GM12864 (cell line): Measurements from ENCODE around the gene SUN3.
"Not testable (repeated sequence)": the region's sequence is repeated elsewhere in the genome, so short reads cannot be mapped to it uniquely, and the experiment has no call there.

Source experiments
- DNase-seq: peaks from one replicate; pipeline ENCODE4 v3.0.0-alpha.2; 2011; ENCODE audit warnings: low read depth
- H3K4me3 ChIP-seq: 2 replicates; pipeline ENCODE4 v1.5.1; 2011; ENCODE audit warnings: mild to moderate bottlenecking, low read depth, low read length, control low read depth
- TF ChIP-seq, protein P1 (sequence below): IDR thresholded peaks from 2 replicates; pipeline ENCODE4 v1.5.1; 2011; ENCODE audit warnings: low read depth, mild to moderate bottlenecking, moderate library complexity, low read length, control low read depth, inconsistent platforms; ENCODE audit errors: missing control alignments

Gene SUN3

DNA sequence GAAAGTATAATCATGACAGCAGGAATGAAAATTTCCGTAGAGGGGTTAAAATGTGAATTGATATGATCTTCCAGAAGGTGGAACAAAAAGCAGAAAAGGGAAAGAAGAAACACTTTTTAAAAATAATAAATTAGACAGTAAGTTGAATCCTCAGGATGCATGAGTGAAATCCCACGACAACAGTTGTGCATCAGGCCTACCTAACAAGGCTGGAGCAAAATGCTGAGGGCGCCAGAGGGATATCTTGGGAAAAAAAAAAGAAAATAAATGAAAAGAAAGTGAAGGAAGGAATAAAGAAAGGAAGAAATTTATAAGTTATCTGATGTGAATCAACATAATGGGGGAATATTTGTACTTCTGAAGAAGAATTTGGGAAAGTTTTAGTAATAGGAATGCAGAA lies 36.5 kb downstream of the SUN3 start:
- TF ChIP-seq, protein P1, sequence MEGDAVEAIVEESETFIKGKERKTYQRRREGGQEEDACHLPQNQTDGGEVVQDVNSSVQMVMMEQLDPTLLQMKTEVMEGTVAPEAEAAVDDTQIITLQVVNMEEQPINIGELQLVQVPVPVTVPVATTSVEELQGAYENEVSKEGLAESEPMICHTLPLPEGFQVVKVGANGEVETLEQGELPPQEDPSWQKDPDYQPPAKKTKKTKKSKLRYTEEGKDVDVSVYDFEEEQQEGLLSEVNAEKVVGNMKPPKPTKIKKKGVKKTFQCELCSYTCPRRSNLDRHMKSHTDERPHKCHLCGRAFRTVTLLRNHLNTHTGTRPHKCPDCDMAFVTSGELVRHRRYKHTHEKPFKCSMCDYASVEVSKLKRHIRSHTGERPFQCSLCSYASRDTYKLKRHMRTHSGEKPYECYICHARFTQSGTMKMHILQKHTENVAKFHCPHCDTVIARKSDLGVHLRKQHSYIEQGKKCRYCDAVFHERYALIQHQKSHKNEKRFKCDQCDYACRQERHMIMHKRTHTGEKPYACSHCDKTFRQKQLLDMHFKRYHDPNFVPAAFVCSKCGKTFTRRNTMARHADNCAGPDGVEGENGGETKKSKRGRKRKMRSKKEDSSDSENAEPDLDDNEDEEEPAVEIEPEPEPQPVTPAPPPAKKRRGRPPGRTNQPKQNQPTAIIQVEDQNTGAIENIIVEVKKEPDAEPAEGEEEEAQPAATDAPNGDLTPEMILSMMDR, result no peak
- no peak overlapping the region for H3K4me3 ChIP-seq
- no peak for DNase-seq

DNA sequence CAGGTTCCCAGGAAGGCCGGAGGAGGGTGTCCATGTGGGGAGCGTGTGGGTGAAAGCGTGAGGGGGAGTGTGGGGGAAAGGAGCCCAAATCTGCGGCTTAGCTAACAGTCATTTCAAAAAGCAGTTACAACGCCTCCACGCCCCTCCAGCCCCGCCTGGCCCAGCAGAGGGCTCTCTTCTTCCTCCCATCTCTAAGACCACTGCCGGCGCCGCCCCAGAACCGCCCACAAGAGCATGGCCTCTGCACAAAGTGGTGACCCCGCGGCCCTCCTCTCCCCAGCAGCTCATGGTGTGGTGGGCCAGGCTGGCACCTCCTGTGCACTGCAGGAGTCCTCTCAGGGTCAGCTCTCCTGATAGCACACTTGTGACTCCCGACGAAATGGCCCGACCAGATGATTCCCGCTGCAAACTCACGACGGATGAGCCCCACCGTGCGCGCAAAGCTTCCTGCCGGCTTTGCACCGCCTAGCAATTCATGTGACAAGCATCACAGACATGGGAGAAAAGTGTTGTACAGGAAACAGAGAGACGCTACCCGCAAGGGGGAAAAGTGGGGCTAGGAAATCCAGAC lies 37.1 kb downstream of the SUN3 start:
- TF ChIP-seq, protein P1, result peak; percentile 74
- peak; percentile 77 for DNase-seq
- H3K4me3 ChIP-seq, result peak overlapping the region; percentile 48

DNA sequence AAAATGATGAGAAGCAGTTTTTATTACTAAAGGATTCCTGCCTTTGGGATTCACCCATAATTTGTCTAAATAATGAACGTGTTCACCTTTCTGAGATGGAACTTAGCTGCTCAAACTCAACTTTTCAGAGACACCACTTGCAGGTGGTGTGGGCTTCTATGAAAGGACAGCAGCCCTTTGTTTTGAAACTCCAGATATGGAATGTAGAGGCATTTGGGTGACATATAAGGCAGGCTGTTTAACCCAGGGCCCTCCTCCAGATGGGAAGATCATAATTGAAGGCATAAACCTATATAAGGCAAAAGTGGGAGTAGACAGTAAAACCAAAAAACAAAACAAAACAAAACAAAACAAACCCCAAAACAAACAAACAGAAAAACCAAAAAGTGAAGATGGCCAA lies 37.6 kb downstream of the SUN3 start:
- H3K4me3 ChIP-seq, result peak overlapping the region; percentile 48; the same call in 1 of the 2 replicates
- TF ChIP-seq, protein P1, result no peak
- no peak for DNase-seq

DNA sequence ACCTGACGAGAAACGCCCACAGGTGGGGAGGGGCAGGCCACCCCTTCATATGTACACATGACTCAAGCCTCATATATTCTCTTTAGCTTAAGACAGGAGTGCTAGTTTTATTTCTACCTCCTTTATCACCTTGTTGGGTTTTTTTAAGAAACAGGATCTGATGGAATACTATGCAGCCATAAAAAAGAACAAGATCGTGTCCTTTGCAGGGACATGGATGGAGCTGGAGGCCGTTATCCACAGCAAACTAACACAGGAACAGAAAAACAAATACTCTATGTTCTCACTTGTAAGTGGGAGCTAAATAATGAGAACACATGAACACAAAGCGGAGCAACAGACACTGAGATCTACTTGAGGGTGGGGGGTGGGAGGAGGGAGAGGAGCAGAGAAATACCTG lies 38.3 kb downstream of the SUN3 start:
- H3K4me3 ChIP-seq, result no peak overlapping the region
- DNase-seq, result no peak
- TF ChIP-seq, protein P1, result no peak

DNA sequence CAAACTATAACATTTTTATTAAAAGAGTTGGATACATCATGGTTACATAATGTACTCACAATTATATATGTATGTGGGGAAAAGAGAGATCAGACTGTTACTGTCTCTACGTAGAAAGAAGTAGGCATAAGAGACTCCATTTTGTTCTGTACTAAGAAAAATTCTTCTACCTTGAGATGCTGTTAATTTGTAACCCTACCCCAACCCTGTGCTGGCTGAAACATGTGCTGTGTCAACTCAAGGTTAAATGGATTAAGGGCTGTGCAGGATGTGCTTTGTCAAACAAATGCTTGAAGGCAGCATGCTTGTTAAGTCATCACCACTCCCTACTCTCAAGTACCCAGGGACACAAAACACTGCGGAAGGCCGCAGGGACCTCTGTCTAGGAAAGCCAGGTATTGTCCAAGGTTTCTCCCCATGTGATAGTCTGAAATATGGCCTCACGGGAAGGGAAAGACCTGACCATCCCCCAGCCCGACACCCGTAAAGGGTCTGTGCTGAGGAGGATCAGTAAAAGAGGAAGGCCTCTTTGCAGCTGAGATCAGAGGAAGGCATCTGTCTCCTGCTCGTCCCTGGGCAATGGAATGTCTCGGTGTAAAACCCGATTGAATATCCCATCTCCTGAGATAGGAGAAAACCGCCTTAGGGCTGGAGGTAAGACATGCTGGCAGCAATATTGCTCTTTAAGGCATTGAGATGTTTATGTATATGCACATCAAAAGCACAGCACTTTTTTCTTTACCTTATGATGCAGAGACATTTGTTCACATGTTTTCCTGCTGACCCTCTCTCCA lies 39.1 kb downstream of the SUN3 start:
- not testable (repeated sequence) for H3K4me3 ChIP-seq, DNase-seq

DNA sequence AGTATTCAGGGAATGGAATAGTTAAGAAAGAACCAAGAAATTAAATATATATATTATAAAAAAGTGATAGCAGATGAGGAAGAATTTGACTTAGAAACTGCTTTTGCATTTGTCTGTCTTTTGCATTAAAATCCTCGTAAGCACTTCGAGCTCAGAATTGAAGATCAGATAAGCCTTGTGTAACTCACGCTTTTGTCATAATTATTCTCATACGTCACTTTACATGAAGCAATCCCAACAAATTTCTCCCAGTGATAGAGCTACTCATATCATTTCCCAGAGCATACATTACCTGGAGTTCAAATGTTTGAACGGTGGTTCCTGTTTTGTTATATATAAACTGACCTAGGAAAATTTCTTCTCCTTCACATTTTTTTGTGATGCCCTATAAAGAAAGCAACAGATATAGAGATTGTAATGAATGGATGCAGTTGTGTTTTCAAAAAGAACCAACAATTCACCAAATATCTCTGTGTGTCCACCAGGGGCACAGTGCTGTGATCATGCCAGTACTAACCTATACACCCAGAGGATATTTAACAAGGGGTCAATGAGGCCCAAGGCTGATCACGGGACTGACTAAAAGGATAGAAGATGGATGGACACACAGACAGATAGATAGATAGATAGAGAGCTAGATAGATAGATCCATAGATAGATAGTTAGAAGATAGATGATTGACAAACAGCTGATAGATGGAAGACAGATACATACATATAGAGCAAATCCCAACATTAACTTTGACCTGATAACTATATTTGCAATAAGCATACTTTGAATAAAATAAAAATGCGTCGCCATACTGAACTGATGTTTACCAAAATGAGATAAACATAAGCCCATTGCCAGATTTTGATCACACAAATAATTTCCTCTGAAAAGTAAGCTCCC lies 40.2 kb downstream of the SUN3 start:
- DNase-seq, result no peak
- TF ChIP-seq, protein P1, result peak; percentile 55
- H3K4me3 ChIP-seq, result no peak overlapping the region

DNA sequence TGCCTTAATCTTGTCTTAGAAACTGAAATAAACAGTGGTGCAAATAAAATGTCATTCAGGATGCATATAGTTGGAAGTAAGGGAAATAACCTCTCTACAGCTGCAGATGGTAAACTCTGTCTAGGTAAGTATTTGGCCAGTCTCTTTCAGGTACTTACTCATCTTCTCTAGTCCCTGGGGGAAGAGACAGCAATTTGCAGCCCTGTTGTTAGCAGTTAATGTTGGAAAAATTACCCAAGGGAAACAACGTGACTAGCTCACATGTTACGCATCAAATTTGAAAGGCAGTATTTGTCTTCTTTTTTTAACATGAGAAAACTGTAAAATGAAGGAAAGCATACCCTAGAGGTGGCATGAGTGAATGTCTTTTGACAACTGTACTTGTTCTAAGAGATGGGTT lies 46.3 kb downstream of the SUN3 start:
- TF ChIP-seq, protein P1, result no peak
- H3K4me3 ChIP-seq, result no peak overlapping the region
- no peak for DNase-seq

DNA sequence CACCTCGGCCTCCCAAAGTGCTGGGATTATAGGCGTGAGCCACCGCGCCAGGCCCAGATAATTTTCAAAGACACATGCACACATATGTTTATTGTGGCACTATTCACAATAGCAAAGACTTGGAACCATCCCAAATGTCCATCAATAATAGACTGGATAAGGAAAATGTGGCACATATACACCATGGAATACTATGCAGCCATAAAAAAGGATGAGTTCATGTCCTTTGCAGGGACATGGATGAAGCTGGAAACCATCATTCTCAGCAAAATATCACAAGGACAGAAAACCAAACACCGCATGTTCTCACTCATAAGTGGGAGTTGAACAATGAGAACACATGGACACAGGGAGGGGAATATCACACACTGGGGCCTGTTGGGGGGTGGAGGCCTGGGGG lies 48.3 kb downstream of the SUN3 start:
- DNase-seq, H3K4me3 ChIP-seq: not testable (repeated sequence)
